GM21360 (cell line): ENCODE data around the gene SEC16A.

Source experiments
- ATAC-seq: cut with Tn5 transposase; IDR thresholded peaks from one replicate; pipeline ENCODE4 v1.9.1; 2021; ENCODE audit warnings: mild to moderate bottlenecking, moderate library complexity; ENCODE audit not compliant: unreplicated experiment

Gene SEC16A

DNA sequence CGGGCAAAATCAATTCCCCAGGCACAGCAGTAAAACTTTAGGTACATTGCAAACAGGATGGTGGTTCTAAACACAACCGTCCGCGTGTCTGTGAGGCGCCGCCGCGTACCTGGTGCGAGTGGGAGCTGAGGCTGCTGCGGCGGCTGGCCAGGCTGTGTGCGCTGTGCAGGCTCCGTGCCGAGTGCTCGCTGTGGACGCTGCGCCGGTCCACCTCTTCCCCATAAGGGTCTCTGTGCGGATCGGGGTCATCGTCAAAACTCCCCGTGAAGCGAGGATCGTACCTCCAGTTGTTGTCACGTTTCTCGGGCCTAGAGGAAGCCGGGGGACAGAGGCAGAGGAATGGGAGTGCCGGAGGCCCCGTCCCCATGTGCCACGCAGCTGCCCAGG, 16.7 kb downstream of the SEC16A start:
- no peak for ATAC-seq

DNA sequence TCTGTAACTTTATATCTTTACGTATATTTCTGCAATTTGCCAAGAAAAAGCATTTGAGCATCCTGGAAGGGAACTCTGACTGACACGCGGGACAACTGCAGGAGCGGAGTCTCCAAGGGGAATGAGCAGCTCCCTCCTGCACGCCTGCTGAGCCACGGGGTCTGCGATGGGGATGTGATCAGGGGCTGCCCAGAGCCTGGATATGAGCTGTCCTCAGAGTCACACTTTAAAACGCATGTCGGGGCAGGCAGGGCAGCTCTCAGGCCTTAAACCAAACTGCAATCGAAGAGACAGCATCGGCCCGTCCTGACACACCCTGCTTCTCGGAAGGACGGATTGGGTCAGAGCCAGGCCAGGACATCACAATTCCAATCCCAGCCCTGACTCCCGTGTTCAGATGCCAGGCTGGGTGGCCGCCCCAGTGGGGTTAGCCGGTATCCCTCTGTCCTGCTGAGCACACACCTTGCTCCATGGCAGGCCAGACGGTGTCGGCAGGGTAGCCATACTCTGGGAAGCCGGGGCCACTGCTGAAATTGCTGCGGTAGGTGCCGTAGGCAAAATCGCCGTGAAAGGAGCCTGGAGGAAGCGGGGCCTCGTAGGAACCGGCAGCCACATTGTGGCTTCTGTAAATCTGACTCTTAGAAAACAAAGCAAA, 17.2 kb downstream of the SEC16A start:
- no peak for ATAC-seq

DNA sequence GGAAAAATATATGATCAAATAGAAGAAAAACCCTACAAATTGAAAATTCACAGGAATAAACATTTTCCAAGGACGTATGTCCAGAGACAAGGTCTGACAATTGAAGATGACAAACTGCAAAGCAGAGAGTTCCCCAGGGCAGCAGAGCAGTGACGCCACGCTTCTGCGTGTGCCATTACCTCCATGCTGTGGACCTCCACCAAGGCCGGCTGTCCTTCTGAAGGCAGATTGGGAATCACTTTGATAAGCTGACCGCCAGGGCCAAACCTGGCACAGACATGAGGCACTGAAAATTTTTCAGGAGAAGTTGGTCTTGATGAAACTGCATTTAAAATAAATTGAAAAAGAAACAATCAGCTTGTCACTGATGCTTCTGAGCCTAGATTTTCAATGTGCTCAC, 18.6 kb downstream of the SEC16A start:
- ATAC-seq: no peak

DNA sequence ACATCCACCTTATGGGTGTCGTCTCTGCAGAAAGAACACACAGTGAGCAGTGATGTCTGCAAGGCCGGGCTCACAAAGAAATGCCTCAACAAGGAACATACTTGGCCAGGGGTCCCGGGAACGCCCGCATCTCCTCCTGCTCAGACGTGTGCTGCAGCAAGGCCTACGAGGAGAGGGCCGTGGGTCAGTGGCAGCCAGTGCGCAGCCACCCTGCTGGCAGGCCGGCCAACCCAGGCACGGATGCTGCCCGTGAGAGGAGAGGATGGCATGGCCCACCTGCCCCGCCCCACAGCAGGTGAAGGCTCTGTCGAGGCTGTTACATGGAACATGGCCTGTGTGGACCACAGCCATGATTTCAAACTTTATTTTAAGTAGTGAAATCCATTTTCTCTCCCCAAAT, 19.3 kb downstream of the SEC16A start:
- ATAC-seq: no peak

DNA sequence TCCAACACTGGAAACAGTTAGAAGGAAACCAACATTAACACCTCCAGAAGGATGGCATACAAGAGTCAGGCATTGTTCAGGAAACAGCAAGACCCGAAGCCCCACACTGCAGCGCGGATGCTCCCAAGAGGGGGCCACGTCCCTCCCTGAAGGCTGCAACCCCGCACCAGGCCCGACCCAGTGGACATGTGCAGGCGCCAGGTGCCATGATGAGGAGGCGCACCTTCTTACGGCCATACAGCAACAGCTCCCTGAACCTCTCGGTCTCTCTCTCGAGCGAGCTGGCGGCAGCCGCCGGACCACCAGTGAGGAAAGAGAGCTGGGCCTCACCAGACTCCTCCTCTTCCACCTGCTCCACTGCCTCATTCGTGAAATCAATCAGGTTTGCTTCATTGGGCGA, 20.2 kb downstream of the SEC16A start:
- ATAC-seq: no peak

DNA sequence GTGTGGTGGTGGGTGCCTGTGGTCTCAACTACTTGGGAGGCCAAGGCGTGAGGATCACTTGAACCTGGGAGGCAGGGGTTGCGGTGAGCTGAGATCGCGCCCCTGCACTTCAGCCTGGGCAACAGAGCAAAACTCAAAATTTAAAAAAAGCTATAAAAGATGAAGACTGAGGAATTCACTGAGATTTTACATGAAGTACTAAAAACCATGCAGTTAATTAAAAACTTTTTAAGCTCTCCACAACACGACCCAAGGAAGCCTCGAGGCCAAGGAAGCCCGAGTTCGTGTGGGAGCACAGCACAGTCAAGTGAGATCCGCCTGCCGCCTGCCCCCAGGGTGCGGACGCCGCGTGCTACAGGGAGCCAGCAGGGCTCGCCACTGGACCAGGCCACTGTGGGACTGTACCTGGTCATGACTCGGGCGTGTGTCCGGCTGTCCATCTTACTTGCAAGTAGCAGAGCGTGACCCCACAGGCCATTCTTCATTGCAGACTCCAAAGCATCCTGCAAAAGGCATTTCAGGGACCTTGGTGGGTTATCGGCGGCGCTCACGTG, 22.0 kb downstream of the SEC16A start:
- ATAC-seq: no peak

DNA sequence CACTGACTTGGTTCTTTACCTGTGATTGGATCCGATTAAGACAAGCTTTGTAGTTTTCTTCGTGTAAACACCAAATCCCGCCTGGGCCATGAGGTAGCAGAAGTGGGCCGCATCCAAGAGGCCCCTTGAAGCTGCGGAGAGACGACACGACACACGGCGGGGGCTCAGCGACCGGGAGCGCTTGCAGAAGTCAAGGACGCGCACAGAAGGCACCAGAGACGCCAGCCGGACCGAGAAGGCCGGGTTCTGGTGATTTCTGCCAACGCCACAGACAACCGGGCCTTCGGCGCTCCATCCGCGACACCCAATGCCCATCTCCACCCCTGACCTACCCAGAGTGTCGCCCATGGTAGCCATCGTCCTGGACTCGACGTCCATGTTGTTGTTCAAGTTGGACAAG, 23.4 kb downstream of the SEC16A start:
- ATAC-seq: no peak

DNA sequence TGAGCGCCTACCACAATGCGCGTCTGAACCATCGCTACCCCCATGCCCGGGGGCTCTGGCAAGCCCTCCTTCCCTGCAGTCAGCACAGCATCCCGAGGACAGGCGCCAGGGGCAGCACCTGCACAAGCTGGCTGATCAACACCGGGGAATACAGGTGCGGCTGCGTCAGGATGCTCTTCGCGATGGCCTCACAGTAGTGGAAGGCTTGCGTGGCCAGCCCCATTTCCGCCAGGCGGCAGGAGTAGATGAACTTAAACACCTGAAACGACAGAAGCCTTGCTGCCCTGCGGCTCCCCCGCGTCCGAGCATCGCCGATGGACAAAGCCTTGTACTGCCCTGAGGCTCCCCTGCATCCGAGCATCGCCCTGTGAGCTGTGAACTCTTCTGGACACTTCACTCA, 25.5 kb downstream of the SEC16A start:
- no peak for ATAC-seq

DNA sequence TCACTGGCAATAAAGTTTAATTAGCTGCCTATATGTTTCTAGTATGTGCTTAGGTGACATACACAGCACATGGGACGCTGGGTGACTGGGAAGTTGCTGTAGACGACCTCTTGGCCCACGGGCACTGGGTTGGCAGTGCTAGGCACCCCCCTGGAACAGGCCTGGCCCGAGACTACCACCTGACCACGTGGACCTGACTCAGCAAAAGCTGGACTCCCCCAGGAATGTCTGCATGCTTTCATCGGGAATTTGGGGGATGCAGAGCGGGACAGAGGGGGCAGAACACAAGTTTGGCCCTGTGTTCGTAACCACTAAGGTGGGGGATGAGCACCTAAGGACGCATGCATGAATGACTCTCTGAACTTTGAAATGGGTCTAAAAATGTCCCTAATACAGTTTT, 26.6 kb downstream of the SEC16A start:
- ATAC-seq: no peak

DNA sequence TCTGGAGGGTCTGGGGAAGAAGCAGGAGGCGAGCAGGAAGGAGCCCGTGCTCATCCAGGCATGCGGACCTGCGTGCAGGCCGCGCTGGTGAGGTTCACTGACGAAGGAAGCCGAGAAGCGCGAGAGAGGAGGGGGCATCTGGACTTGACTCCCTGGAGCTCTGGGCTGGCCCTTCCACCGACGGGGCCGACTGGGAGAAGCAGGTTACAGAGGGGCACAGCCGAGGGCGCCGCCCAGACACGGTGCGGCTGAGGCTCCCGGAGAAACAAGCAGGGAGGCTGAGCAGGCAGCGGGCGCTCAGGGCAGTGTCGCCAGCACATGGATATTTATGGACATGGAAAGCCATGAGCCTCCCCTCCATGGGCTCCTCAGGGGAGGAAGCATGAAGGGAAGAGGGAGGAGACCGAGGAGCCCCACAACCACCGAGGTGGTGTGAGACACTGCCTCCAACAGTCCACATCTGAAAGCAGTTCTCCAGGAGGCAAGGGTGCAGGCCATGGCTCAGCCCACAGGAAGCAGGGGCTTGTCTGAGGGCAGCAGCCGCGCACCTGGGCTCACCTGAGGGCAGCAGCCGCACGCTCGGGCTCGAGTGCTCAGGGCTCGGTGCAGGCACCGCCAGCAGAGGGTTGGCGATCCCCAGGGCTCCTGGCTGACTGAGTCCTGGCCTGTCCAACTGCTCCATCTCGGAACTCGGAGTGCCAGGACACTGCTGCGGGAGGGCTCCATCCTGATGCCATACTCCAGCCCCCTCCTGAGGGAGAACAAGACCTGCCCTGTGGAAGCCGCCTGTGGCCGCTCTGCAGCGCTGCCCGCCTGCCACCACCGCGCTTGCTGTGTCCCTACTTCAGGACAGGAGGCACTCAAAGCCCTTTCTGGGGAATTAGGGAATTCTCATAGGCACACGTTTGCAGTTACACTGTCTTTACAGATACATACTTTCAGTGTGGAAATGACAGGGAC, 27.5 kb downstream of the SEC16A start:
- no peak for ATAC-seq

DNA sequence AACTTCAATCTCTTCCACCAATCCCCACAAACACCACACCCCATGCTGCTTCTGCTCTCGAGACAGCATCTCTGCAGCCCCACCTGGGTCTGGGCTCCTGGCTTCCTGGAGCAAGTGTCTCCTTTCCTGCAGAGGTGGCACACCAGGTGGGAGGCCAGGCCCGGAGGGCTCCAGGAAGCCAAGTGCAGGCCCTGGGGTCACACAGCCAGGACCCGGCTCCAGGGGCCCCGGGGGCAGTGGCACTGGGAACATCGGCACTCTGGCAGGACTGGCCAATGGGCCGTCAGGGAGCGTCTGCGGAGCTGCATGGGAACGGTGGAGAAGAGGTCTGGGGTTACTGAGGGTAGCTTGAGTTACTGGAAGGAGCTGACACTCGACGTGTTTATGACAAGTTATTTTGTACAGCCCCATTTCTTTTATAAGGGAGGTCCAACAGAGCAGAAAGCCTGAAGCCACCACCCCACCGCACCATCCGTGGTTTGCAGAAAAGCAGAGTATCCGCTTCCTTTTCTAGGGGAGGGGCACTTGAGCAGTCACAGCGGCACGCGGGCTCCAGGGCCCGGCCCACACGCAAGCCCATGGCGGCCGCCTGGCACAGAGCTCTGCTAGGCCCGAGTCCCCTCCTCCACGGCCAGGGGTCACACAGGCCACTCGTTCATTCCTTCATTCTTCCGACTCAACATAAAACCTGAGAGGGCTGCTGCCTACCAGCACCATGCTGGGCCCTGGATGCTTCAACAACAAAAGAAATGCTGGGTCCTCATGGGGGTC, 28.6 kb downstream of the SEC16A start:
- ATAC-seq: no peak

DNA sequence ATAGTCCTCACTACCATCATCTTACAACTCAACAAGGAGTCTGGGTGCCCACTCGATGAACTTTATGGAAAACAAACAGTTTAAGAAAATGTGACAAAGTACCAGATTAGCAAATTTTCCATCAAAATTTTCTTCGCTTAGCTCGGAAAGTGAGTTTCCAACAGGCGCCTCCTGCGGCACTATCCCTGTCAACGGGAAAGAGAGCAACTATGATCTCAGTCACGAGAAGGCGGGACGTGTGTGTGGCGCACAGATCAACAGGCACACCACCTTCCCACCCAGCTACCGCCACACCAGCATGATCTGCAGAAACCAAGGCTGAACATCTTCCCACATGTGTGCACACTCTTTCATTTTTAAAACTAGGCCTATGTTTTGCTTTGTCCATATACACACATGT, 29.5 kb downstream of the SEC16A start:
- no peak for ATAC-seq

DNA sequence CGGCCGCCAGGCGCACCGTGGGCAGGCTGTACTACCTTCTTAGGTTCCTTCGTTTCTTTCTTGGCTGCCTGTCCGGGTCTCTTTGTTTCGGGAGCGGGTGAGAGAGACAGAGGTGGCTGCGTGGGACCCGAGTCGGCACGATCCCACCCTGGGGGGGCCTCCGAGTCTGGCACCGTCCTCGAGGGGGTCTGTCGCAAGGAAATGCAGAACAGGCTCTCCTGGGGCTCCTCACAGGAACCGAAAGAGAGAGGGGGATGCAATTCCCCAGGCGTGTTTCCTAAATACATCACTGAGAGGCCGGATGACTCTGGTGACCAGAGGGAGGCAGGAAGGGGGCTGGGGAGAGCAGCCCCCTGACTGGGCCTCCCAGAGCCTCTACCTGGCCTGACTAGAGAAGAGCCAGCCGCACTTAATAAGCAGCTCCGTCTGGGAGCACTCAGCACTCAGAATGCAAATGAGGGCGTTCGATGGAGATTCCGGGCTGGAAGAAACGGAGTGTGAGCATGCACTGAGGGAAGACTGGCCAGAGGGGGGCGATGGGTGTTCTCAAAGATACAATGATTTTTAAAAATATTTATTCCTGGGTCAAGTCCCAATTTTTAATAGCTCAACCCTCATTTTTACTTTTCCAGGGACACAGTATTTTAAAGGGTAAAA, 31.5 kb downstream of the SEC16A start:
- ATAC-seq: no peak

DNA sequence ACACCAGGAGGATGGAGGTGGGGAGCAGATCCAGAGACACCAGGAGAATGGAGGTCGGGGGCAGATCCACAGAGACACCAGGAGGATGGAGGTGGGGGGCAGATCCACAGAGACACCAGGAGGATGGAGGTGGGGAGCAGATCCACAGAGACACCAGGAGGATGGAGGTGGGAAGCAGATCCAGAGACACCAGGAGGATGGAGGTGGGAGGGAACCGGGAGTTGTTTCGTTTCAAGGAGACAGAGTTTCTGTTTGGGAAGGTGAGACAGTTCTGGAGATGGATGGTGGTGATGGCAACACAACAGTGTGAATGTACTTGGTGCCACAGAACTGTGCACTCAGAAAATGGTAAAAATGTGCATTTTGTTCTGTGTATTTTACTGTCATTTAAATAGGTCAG, 34.2 kb downstream of the SEC16A start:
- ATAC-seq: no peak

DNA sequence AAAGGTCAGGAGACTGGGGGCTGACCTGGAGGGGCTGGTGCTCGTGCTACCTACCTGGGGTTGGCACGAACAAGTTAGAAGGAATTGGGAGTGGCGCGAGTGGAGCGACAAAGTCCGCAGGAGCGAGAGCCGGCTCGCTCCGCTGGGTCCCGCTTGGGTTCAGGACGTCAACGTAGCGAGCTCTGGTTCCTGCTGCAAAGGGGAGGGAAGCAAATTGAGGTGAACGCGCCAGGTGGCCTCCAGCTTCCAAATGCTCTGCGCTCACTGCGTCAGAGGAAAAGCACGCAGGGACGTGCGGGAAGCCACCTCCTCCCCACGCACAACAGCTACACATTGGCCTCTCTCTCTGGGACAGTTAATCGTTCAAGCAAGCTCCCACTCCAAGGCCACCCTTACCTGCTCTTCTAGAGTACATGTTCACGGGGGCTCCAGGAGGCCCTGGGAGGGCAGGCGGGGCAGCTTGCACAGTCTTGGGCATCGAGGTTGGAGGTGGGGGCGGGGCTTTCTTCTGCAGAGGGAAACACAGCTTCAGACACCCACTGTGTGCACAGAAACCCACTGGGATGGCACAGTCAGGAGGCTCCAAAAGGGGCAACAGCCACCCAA, 35.6 kb downstream of the SEC16A start:
- no peak for ATAC-seq

DNA sequence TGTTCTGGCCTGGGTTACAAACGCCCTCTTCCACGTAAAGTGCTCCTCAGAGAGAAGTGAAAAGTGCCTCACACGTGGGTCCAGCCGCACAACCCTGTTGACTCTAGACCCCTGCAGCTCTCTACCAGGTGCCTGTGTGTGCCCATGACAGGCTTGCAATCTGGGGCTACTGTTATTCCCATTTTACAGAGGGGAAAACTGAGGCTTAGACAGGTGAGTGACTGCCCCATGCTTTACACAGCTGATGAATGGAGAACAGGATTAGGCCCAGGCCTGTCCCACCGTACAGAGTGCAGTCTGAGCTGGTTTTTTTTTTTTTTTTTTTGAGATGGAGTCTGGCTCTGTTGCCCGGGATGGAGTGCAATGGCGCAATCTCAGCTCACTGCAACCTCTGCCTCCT, 37.0 kb downstream of the SEC16A start:
- ATAC-seq: no peak

DNA sequence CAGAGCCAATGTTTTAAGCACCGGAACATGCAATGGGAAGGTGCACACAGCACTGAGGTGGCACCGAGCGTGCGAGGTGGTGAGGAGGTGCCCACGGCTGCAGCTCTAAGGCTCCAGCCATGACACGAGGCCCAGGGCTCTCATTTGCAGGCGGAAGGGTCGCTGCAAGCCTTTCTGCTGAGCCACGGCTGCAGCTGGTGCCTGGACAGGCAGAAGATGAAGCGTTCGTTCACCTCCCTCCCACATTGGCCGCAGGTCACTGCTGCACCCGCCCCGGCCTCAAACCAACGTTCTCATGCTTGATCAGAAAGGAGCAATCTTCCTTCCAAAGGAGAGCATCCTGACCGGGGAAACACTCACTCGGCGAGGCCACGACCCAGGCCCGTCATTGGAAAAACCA, 38.7 kb downstream of the SEC16A start:
- no peak for ATAC-seq

DNA sequence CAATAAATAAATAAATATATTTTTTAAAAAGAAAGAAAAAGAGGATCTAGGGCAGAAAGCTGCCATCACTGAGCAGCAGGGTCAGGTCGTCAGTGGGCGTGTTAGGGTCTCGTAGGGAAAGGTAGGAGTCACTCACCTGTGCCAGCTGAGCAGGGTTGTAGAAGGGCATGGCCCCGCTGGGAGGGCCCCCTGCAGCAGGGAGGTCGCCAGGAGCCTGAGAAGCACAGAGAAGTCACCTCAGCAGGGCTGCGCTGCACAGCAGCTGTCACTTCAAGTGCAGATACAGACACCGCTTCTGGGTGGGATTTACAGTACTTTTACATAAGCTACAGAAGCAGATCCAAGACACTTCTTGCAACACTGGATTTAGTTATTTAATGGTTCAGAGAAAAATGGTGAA, 39.2 kb downstream of the SEC16A start:
- no peak for ATAC-seq

DNA sequence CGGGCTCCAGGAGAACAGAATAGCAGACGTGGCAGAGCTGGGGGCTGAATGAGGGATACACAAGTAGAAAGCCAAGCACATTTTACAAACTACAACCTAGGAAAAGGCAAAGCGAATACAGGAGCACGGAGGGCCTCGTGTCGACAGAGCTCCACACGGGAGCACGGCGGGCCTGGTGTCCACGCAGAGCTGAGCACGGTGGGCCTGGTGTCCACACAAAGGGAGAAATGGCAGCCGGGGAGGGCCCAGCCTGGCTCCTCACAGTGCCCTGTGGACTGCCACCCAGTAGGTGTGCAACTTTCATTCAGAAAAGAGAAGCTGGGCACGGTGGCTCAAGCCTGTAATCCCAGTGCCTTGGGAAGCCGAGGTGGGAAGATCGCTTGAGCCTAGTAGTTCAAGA, 39.8 kb downstream of the SEC16A start:
- ATAC-seq: no peak

DNA sequence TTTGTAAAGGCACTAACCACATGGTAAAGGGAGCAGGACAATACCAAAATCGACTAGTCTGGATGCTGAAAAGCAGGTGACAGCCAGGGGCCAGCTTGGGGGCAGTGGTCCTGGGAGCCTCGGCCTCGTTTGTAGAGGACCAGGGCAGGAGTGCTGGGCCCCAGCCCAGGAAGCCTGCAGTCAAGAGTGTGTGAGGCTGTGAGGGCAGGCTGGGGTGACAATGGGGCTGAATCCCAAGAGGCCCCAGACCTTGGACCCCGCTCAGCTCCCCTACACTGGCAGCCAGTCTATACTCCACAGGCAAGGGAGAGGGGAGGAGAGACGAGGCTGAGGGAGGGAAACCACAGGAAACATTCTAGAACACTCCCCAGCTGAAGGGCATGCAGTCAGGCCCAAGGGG, 40.6 kb downstream of the SEC16A start:
- ATAC-seq: no peak
